Natural killer cell treated with Interleukin-12 subunit alpha and Interleukin-12 subunit beta and Interleukin-15 and Interleukin-18, amount 100 ng/mL, for 72 hours (primary cell): ENCODE results near the gene ZNF672. TPM values are rescaled to one million over a fixed set of nuclear protein-coding genes. Genes with fewer than 3 reads are reported as not detected.

ENCODE experiments used
- ATAC-seq, 2 donors: fragments of 150-1000 bp; cut with Tn5 transposase in 1 of 2; sonication (Bioruptor Pico), chemical (Tn5 transposase) in 1 of 2; 2 replicates each; pipeline ENCODE4 v1.10.0; 2021
- DNase-seq: peaks from one replicate; pipeline ENCODE4 v3.0.0; 2022; ENCODE audit warnings: low spot score
- H3K27ac Mint-ChIP-seq, 2 donors: 1 replicate in 1 of 2; 2 replicates in 1 of 2; pipeline ENCODE4 v1.8.0; 2022; ENCODE audit warnings: mixed read lengths in 2 of 2, mild to moderate bottlenecking in 1 of 2, moderate library complexity in 1 of 2
- H3K27me3 Mint-ChIP-seq, 2 donors: 1 replicate in 1 of 2; 2 replicates in 1 of 2; pipeline ENCODE4 v1.8.0; 2022; ENCODE audit warnings: mixed read lengths in 2 of 2
- H3K36me3 Mint-ChIP-seq: one replicate; pipeline ENCODE4 v1.8.0; 2022; ENCODE audit warnings: mixed read lengths
- H3K4me1 Mint-ChIP-seq, 2 donors: 1 replicate in 1 of 2; 2 replicates in 1 of 2; pipeline ENCODE4 v1.8.0; 2022; ENCODE audit warnings: low read depth in 2 of 2, mixed read lengths in 2 of 2, mild to moderate bottlenecking in 1 of 2
- H3K4me3 Mint-ChIP-seq: one replicate; pipeline ENCODE4 v1.8.0; 2022; ENCODE audit warnings: mixed read lengths
- H3K9me3 Mint-ChIP-seq: 2 replicates; pipeline ENCODE4 v1.8.0; 2022; ENCODE audit warnings: mixed read lengths
- total RNA-seq, 2 donors: library from RNA; stranded (reverse); gene quantifications; one replicate each; pipeline ENCODE4 v1.2.3, GENCODE V29; 2022

ZNF672 gene
- total RNA-seq, 2 donors from 2014 or later, result 41.2 to 59.7 TPM

- H3K36me3 Mint-ChIP-seq, result no peaks in the 10 kb centered on the region
- H3K27me3 Mint-ChIP-seq, result no peaks in the 10 kb centered on the region
- no peak overlapping the region for H3K27ac Mint-ChIP-seq
- no peaks in the 10 kb centered on the region for H3K9me3 Mint-ChIP-seq
- DNase-seq, result no peak
- H3K4me3 Mint-ChIP-seq, result no peak overlapping the region
- H3K4me1 Mint-ChIP-seq, result peaks cover 12 to 17% of the 10 kb centered on the region in 2 donors
- peak; percentile 72 to 77 for ATAC-seq
These were observed 30.8 kb upstream of the ZNF672 start for GRCh38 chr1:248807067-248807737.

DNA sequence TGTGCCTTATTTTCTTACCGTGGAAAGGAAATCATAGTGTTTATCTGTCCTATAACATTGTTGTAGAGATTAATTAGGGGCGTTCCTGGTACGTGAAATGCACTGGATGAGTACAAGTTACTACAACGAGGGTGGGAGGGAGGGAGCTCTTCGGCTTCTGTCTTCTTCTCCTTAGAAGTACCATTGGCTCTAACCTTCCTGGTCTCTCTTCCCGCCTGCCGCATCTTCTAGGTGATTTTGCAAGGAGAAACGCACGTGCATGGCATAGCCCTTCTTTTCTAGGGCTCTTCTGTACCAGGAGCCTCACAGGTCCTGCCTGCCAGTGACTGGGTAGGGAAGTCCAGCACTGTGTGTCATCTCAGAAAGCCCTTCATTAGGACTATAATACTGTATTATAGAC lies 29.1 kb upstream of the ZNF672 start:
- no peaks in the 10 kb centered on the region for H3K27me3 Mint-ChIP-seq
- DNase-seq, result no peak
- H3K27ac Mint-ChIP-seq, result no peak overlapping the region
- no peak overlapping the region for H3K4me3 Mint-ChIP-seq
- H3K36me3 Mint-ChIP-seq, result peaks cover 2% of the 10 kb centered on the region
- H3K9me3 Mint-ChIP-seq, result no peaks in the 10 kb centered on the region
- ATAC-seq, result no peak
- peaks cover 12 to 17% of the 10 kb centered on the region in 2 donors for H3K4me1 Mint-ChIP-seq

DNA sequence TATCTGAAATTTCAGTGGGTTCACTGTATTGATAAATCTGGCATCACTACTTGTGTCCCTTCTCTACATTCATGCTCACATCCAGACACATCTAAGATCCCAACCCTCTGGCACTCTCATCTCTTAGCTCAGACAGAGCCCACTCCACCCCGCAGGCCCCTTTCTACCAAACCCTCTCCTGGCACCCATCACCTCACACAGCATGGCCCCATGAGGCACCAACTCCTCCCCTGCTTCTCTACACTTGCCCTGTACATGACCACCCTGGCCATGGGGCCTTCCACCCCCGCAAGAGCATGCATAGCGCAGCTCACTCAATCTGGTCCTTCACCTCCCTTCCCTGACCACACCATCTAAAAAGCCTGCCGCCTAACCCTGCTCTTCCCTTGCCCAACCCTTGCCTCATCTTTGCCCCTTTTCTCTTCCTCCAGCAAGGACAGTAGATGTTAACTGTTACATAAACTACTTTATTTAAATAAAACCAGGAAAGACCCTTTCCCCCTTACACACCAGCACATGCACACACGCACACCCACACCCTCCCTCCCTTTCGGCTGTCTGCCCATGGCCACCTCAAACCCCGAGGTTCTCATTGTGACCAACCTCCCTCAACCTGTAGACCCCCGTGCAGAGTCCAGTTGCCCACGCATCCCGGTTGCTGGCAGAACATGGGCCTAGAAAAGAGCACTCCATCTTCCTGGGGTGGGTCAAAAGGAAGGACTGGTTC lies 27.9 kb upstream of the ZNF672 start:
- DNase-seq (no peak), ATAC-seq (no peak)
- Mint-ChIP-seq H3K27ac (no peak overlapping the region), H3K4me3 (no peak overlapping the region), H3K27me3 (no peaks in the 10 kb centered on the region), H3K9me3 (no peaks in the 10 kb centered on the region), H3K36me3 (peaks cover 11% of the 10 kb centered on the region), H3K4me1 (peaks cover 6 to 8% of the 10 kb centered on the region in 2 donors)

DNA sequence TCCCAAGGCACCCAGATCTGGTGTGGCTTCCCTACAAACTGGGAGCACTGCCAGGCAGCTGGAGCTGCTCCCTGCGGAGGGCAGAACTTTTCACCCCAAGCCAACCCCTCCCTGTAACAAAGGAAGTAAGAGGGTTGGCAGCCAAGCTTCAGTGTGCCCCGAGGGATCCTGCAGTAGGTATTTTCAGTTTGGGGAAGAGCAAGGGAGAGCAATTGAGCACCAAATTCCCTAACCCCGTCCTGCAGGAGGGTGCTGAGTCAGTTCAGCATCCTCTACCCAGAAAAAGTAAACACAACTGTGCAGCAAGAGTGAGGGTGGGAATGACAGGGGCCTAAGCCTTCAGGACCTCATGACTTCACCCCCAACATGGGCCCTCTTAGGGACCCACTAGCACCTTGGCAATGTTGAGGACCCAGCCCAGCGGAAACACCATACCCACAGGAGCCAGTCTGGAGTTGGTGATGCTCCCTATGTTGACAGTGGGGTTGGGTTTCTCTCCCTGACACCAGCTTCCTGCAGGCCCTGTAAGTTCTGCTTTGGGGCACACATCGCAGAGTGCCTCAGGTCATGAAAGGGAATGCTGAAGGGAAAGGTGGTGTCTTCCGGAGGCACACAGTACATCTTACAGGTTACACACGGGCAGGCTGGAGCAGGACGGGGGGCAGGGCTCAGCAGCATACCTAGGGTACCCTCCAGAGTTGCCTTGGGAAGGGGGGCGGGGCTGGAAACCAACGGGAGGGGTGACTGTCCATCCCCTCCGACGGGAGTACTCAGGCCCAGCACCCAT lies 27.1 kb upstream of the ZNF672 start:
- Mint-ChIP-seq H3K36me3 (peaks cover 16% of the 10 kb centered on the region), H3K4me3 (no peak overlapping the region), H3K9me3 (no peaks in the 10 kb centered on the region), H3K4me1 (peaks cover 3 to 7% of the 10 kb centered on the region in 2 donors), H3K27me3 (no peaks in the 10 kb centered on the region), H3K27ac (no peak overlapping the region)
- DNase-seq (no peak), ATAC-seq (no peak)

DNA sequence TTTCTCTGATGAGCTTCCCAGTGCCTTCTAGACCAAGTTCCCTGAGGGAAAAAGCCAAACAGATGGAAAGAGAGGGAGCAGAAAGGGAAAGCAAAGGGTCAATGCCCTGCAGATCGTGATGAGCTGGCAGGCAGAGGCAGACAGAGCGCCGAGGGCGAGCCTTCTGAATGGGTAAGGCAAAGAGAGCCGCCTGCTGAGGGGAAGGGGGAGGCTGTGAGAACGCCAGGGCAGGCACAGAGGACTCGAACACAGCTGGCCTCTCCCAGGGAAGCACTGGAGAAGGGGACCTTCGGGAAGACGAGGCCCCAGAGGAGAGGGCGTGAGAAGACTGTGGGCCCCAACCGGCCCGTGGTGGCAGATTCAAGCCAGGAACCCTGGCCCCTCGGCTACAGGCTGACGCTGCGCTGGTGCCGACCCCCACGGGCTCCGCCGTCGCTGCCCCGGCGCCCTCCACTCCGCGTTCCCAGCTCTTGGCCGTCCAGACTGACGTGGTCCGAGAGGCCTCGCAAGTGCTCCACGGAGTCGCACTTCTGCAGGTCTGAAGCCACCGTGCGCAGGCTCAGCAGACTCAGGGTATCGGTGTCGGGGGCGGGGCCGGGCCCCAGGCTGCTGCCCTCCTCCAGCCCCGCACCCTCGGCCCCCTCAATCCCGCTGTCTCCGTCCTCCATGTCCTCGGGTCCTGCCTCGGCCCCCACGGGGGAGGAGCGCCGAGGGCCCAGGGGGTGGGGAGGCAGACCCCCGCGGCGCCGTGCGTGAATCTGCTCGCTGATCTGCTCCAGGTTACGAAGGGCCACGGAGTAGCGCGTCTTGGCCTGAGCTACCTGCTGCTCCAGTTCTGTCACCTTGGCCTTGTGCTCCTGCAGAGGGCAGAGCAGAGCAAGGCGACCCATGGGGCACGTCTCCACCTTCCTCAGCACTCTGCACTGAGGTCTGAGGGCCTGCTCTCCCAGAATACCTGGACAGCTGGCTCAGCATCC lies 26.2 kb upstream of the ZNF672 start:
- Mint-ChIP-seq H3K9me3 (no peaks in the 10 kb centered on the region), H3K36me3 (peaks cover 17% of the 10 kb centered on the region), H3K27ac (no peak overlapping the region), H3K27me3 (no peaks in the 10 kb centered on the region), H3K4me1 (peaks cover 6 to 10% of the 10 kb centered on the region in 2 donors), H3K4me3 (no peak overlapping the region)
- no peak for DNase-seq
- peak in 1 of 2 donors; percentile 15 for ATAC-seq

- peaks cover 14 to 19% of the 10 kb centered on the region in 2 donors for H3K4me1 Mint-ChIP-seq
- ATAC-seq (no peak), DNase-seq (no peak)
- H3K4me3 Mint-ChIP-seq, result no peak overlapping the region
- H3K27me3 Mint-ChIP-seq, result no peaks in the 10 kb centered on the region
- H3K36me3 Mint-ChIP-seq, result peaks cover 17% of the 10 kb centered on the region
- no peaks in the 10 kb centered on the region for H3K9me3 Mint-ChIP-seq
- H3K27ac Mint-ChIP-seq, result no peak overlapping the region
These were observed 25.1 kb upstream of the ZNF672 start for GRCh38 chr1:248812736-248813425.

GRCh38 chr1:248813546-248813945 lies 24.5 kb upstream of the ZNF672 start:
- Mint-ChIP-seq H3K4me1 (peaks cover 18 to 19% of the 10 kb centered on the region in 2 donors), H3K4me3 (no peak overlapping the region), H3K9me3 (no peaks in the 10 kb centered on the region), H3K27me3 (no peaks in the 10 kb centered on the region), H3K36me3 (peaks cover 17% of the 10 kb centered on the region), H3K27ac (no peak overlapping the region)
- no peak for ATAC-seq
- DNase-seq, result no peak

GRCh38 chr1:248814351-248814750 lies 23.7 kb upstream of the ZNF672 start:
- H3K27ac Mint-ChIP-seq, result no peak overlapping the region
- ATAC-seq, result no peak
- no peak for DNase-seq
- H3K9me3 Mint-ChIP-seq, result no peaks in the 10 kb centered on the region
- H3K4me3 Mint-ChIP-seq, result no peak overlapping the region
- peaks cover 17% of the 10 kb centered on the region for H3K36me3 Mint-ChIP-seq
- peaks cover 23% of the 10 kb centered on the region in 2 donors for H3K4me1 Mint-ChIP-seq
- no peaks in the 10 kb centered on the region for H3K27me3 Mint-ChIP-seq

DNA sequence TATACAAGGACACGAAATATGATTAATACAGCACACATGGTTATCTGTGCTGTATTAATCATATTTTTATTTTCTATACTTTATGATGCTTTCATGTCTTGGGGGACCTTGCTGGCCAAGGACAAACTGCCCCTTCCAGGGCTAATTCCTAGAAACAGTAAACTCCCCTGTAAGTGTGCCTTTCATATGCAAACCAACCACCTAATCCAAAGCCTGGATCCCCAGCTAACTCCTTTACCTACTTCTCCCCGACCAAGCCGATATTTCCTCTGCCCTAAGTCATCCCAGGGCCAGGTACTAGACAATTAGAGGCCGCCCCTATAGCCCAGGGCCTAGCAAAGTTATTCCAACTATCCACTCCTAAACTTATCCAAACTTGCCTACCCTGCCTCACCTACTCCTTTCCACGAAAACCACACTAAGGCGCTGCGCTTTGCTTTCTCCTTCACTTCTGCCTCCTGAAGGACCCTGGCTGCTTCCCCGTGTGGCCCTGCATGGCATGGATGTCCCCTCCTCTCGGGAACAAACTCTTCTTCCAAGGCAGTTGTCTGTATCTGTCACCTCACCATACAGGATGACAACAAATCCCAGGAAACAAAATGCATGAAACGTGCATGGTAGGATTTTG lies 22.5 kb upstream of the ZNF672 start:
- no peak for ATAC-seq
- Mint-ChIP-seq H3K27ac (peak overlapping the region in 1 of 2 donors; percentile 58), H3K9me3 (no peaks in the 10 kb centered on the region), H3K27me3 (no peaks in the 10 kb centered on the region), H3K36me3 (peaks cover 17% of the 10 kb centered on the region), H3K4me1 (peaks cover 23 to 28% of the 10 kb centered on the region in 2 donors), H3K4me3 (peak overlapping the region; percentile 19)
- DNase-seq, result no peak

- DNase-seq (no peak), ATAC-seq (no peak)
- Mint-ChIP-seq H3K36me3 (peaks cover 17% of the 10 kb centered on the region), H3K27ac (peak overlapping the region; percentile 58 to 70), H3K9me3 (no peaks in the 10 kb centered on the region), H3K27me3 (no peaks in the 10 kb centered on the region), H3K4me1 (peaks cover 23 to 32% of the 10 kb centered on the region in 2 donors), H3K4me3 (peak overlapping the region; percentile 19)
These were observed 21.8 kb upstream of the ZNF672 start for GRCh38 chr1:248816042-248816851.

DNA sequence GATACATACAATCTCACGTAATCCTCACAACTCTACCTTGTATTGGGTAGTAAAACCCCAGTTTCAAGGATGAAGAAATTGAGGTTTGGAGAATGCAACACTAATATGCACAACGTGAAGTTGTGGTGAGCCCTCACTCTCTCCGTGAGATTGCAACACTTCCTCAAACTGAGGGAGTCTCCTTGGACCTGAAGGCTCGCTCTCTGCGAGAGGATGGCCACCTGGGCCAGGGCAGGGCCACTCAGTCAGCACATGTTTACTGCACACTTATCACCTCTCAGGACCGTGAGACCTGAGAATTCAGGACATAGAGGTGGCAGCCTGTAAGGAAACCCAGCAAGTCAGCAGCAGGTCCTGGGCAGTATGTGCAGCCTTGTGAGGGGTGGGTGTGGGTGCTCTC lies 21.0 kb upstream of the ZNF672 start:
- Mint-ChIP-seq H3K9me3 (no peaks in the 10 kb centered on the region), H3K36me3 (peaks cover 17% of the 10 kb centered on the region), H3K27ac (peak overlapping the region; percentile 58 to 70), H3K4me1 (peaks cover 26 to 32% of the 10 kb centered on the region in 2 donors), H3K4me3 (no peak overlapping the region), H3K27me3 (no peaks in the 10 kb centered on the region)
- DNase-seq (no peak), ATAC-seq (peak; percentile 63 to 83)
